Loucy (cell line): ENCODE measurements around the gene PTPRN2.

Source experiments
- H2AFZ ChIP-seq: fragments of 200-600 bp; sonication (generic); 2 replicates; pipeline ENCODE4 v1.6.0; 2016; ENCODE audit warnings: antibody characterized with exemption, mild to moderate bottlenecking, low read length, moderate library complexity
- H3F3A ChIP-seq: fragments of 200-600 bp; 2 replicates; pipeline ENCODE4 v1.6.0; 2016; ENCODE audit warnings: antibody characterized with exemption, low read depth, mild to moderate bottlenecking
- H3K27me3 ChIP-seq: fragments of 200-600 bp; sonication (generic); 2 replicates; pipeline ENCODE4 v1.6.1; 2014; ENCODE audit warnings: low read length, mild to moderate bottlenecking; ENCODE audit not compliant: insufficient read depth, poor library complexity, severe bottlenecking
- H3K36me3 ChIP-seq: fragments of 200-600 bp; sonication (generic); 2 replicates; pipeline ENCODE4 v1.6.1; 2016; ENCODE audit warnings: low read length; ENCODE audit not compliant: insufficient read depth
- H3K4me1 ChIP-seq: fragments of 200-600 bp; sonication (generic); 2 replicates; pipeline ENCODE4 v1.5.1; 2014; ENCODE audit warnings: low read length, mild to moderate bottlenecking; ENCODE audit not compliant: insufficient read depth, poor library complexity, severe bottlenecking
- H3K4me2 ChIP-seq: fragments of 200-600 bp; sonication (generic); 2 replicates; pipeline ENCODE4 v1.6.0; 2014; ENCODE audit warnings: antibody characterized with exemption, low read length, low read depth, mild to moderate bottlenecking; ENCODE audit not compliant: poor library complexity, severe bottlenecking
- H3K4me3 ChIP-seq: fragments of 200-600 bp; sonication (generic); 2 replicates; pipeline ENCODE4 v1.5.1; 2014; ENCODE audit warnings: low read length, mild to moderate bottlenecking, mixed read lengths; ENCODE audit not compliant: poor library complexity, severe bottlenecking
- H3K79me2 ChIP-seq: fragments of 200-600 bp; sonication (generic); 2 replicates; pipeline ENCODE4 v1.6.1; 2014; ENCODE audit warnings: low read length; ENCODE audit not compliant: insufficient read depth
- H3K9ac ChIP-seq: fragments of 200-600 bp; sonication (generic); 2 replicates; pipeline ENCODE4 v1.6.0; 2014; ENCODE audit warnings: mild to moderate bottlenecking, low read depth, low read length, moderate library complexity; ENCODE audit not compliant: poor library complexity, severe bottlenecking
- H3K9me2 ChIP-seq: fragments of 200-600 bp; sonication (generic); replicated peaks from 2 replicates; pipeline ENCODE4 v1.6.1; 2016; ENCODE audit warnings: low read depth, low read length, mixed read lengths
- H3K9me3 ChIP-seq: fragments of 200-600 bp; sonication (generic); 2 replicates; pipeline ENCODE4 v1.6.1; 2014; ENCODE audit warnings: mild to moderate bottlenecking, antibody characterized with exemption, low read length, low read depth; ENCODE audit not compliant: insufficient read depth
- H4K20me1 ChIP-seq: fragments of 200-600 bp; sonication (generic); 2 replicates; pipeline ENCODE4 v1.6.0; 2014; ENCODE audit warnings: antibody characterized with exemption, low read length, mild to moderate bottlenecking; ENCODE audit not compliant: insufficient read depth, poor library complexity, severe bottlenecking
- EZH2phosphoT487 ChIP-seq: fragments of 200-600 bp; IDR thresholded peaks from 2 replicates; pipeline ENCODE4 v1.6.1; 2018; ENCODE audit warnings: antibody characterized with exemption, mild to moderate bottlenecking, moderate library complexity, borderline replicate concordance
- TF ChIP-seq, protein P1 (sequence below): fragments of 200-600 bp; sonication (generic); conservative IDR thresholded peaks from 2 replicates; pipeline ENCODE4 v1.5.1; 2014; ENCODE audit warnings: mild to moderate bottlenecking, antibody characterized with exemption, low read length

The PTPRN2 gene

DNA sequence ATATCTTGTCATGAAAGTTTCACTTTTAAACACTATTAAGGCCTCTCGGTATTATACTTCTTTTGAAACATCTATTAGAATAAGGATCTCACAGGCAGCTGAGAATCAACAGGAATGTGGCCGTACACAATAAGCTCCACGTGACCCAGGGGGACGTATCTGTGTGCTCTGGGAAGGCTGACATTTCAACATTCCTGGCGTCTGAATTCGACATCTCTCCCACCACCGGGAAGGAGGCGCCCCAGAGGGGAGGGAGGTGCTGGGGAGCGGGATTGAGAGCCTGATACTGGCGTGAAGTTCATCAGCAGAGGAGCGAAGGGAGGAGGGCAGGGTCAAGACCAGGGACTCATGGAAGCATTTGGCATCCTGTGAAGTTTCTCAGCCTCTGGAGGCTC is 849.6 kb downstream of the PTPRN2 start:
- no peaks in the 10 kb centered on the region for H3K27me3 ChIP-seq
- no peaks in the 10 kb centered on the region; the same call in 1 of the 2 replicates for H3K9me3 ChIP-seq
- no peak overlapping the region for H3K4me3 ChIP-seq
- no peak overlapping the region for H2AFZ ChIP-seq
- no peaks in the 10 kb centered on the region for H3K36me3 ChIP-seq
- no peak overlapping the region for H3K9ac ChIP-seq
- H3F3A ChIP-seq = no peaks in the 10 kb centered on the region
- H4K20me1 ChIP-seq = no peaks in the 10 kb centered on the region
- TF ChIP-seq EZH2phosphoT487 = no peak
- TF ChIP-seq, protein P1, sequence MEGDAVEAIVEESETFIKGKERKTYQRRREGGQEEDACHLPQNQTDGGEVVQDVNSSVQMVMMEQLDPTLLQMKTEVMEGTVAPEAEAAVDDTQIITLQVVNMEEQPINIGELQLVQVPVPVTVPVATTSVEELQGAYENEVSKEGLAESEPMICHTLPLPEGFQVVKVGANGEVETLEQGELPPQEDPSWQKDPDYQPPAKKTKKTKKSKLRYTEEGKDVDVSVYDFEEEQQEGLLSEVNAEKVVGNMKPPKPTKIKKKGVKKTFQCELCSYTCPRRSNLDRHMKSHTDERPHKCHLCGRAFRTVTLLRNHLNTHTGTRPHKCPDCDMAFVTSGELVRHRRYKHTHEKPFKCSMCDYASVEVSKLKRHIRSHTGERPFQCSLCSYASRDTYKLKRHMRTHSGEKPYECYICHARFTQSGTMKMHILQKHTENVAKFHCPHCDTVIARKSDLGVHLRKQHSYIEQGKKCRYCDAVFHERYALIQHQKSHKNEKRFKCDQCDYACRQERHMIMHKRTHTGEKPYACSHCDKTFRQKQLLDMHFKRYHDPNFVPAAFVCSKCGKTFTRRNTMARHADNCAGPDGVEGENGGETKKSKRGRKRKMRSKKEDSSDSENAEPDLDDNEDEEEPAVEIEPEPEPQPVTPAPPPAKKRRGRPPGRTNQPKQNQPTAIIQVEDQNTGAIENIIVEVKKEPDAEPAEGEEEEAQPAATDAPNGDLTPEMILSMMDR = no peak
- no peaks in the 10 kb centered on the region for H3K4me1 ChIP-seq
- H3K4me2 ChIP-seq = no peak overlapping the region
- H3K9me2 ChIP-seq = no peaks in the 10 kb centered on the region
- no peaks in the 10 kb centered on the region for H3K79me2 ChIP-seq

- no peak overlapping the region for H3K4me3 ChIP-seq
- H3K27me3 ChIP-seq = no peaks in the 10 kb centered on the region
- no peak overlapping the region for H3K4me2 ChIP-seq
- H2AFZ ChIP-seq = no peak overlapping the region
- H3F3A ChIP-seq = no peaks in the 10 kb centered on the region
- H4K20me1 ChIP-seq = no peaks in the 10 kb centered on the region
- H3K9me2 ChIP-seq = no peaks in the 10 kb centered on the region
- H3K36me3 ChIP-seq = no peaks in the 10 kb centered on the region
- H3K4me1 ChIP-seq = no peaks in the 10 kb centered on the region
- no peaks in the 10 kb centered on the region; the same call in 1 of the 2 replicates for H3K9me3 ChIP-seq
- H3K9ac ChIP-seq = no peak overlapping the region
- TF ChIP-seq, protein P1 = no peak
- no peak for TF ChIP-seq EZH2phosphoT487
- no peaks in the 10 kb centered on the region for H3K79me2 ChIP-seq
These were observed 850.2 kb downstream of the PTPRN2 start for GRCh38 chr7:157737151-157738065.

- Histone ChIP-seq H3K4me3 (no peak overlapping the region), H3K9ac (no peak overlapping the region), H3K36me3 (no peaks in the 10 kb centered on the region), H4K20me1 (no peaks in the 10 kb centered on the region), H3F3A (no peaks in the 10 kb centered on the region), H3K27me3 (no peaks in the 10 kb centered on the region), H3K4me1 (no peaks in the 10 kb centered on the region), H3K4me2 (no peak overlapping the region), H3K9me2 (no peaks in the 10 kb centered on the region), H3K9me3 (no peaks in the 10 kb centered on the region), H2AFZ (no peak overlapping the region), H3K79me2 (no peaks in the 10 kb centered on the region)
- TF ChIP-seq, protein P1 = no peak
- TF ChIP-seq EZH2phosphoT487 = no peak
These were observed 851.3 kb downstream of the PTPRN2 start for GRCh38 chr7:157736341-157736740.
